Activated T-cell treated with anti-CD3 and anti-CD28 coated beads, Interleukin-2, amount 50 U/mL, for 4 hours (primary cell): ENCODE results near the gene OR2A14. TPM values are rescaled to one million over a fixed set of nuclear protein-coding genes. Genes with fewer than 3 reads are reported as not detected.

Source experiments
- total RNA-seq, 3 donors: library from RNA; stranded (reverse); gene quantifications; one replicate each; pipeline ENCODE4 v1.2.1, GENCODE V29; 2021

OR2A14 gene
- total RNA-seq, 3 donors from 2014 or later: not detected

Other genes with a start within 250 kb of the OR2A14 start
- 1 to 10 TPM; 2.7 to 4.1 (median 3.9) TPM for gene TCAF1, start 221.0 kb upstream of the OR2A14 start, total RNA-seq
- not detected for gene OR2F2, start 187.9 kb upstream of the OR2A14 start, total RNA-seq
- gene OR2F1, start 168.3 kb upstream of the OR2A14 start, total RNA-seq: not detected
- not detected for gene OR6B1, start 122.9 kb upstream of the OR2A14 start, total RNA-seq
- gene OR2A5, start 74.2 kb upstream of the OR2A14 start, total RNA-seq: not detected
- gene OR2A25, start 53.4 kb upstream of the OR2A14 start, total RNA-seq: not detected
- gene OR2A12, start 36.9 kb upstream of the OR2A14 start, total RNA-seq: not detected
- gene OR2A2, start 13.6 kb upstream of the OR2A14 start, total RNA-seq: not detected
- gene CTAGE4, start 60.3 kb downstream of the OR2A14 start, total RNA-seq: 1 to 10 TPM in 1 of 3 donors, under 1 TPM in 2; 0.29 to 1.6 (median 0.61) TPM
- gene ARHGEF35, start 72.7 kb downstream of the OR2A14 start, total RNA-seq: 1 to 10 TPM; 1.7 to 4.0 (median 2.6) TPM
- gene OR2A42, start 116.4 kb downstream of the OR2A14 start, total RNA-seq: not detected
- under 1 TPM; 0.42 to 0.71 (median 0.58) TPM for gene OR2A7, start 141.6 kb downstream of the OR2A14 start, total RNA-seq
- under 1 TPM; 0.14 to 0.53 (median 0.29) TPM for gene CTAGE8, start 146.1 kb downstream of the OR2A14 start, total RNA-seq
- gene OR2A1, start 189.2 kb downstream of the OR2A14 start, total RNA-seq: not detected
- gene ARHGEF5, start 232.2 kb downstream of the OR2A14 start, total RNA-seq: 1 to 10 TPM; 4.8 to 8.4 (median 5.7) TPM